GM12872 (cell line): ENCODE measurements around the gene CIPC.

Experiments used
- TF ChIP-seq, protein P1 (sequence below): IDR thresholded peaks from 3 replicates; pipeline ENCODE4 v1.5.1; 2011; ENCODE audit warnings: low read depth, mild to moderate bottlenecking, low read length, moderate library complexity; ENCODE audit not compliant: insufficient read depth

Gene CIPC

DNA sequence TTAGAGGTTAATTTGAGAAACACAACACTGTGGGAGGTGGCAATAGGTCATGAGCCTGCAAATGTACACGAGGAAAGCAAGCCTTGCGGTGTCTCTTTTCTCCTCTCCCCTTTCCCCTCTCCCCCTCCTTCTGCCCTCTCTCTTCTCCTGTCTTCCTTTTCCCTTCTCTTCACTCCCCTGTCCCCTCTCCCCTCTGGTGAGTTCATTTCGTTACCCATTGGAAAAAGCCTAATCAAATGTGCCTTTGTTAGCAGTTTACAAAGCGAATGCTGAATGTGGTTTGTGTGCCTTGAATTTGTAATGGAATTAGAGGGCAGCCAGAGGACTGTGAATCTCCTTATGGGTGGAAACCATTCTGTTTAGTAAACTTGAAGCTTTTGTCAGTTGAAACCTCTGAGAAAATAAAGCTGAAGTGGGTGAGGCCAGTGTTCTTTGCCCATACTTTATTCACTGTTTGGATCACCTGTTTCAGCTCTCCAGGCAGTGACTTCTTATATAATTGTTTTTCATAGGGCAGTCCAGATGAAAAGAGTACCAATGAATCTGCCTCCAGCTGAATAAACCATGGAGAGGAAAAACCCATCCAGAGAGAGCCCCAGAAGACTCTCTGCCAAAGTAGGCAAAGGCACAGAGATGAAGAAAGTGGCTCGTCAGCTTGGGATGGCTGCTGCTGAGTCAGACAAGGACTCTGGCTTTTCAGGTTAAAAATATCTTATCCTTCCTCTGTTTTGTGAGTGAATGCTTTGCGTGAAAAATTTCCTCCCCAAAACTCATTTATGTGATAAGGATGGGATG, 7.3 kb downstream of the CIPC start:
- TF ChIP-seq, protein P1, sequence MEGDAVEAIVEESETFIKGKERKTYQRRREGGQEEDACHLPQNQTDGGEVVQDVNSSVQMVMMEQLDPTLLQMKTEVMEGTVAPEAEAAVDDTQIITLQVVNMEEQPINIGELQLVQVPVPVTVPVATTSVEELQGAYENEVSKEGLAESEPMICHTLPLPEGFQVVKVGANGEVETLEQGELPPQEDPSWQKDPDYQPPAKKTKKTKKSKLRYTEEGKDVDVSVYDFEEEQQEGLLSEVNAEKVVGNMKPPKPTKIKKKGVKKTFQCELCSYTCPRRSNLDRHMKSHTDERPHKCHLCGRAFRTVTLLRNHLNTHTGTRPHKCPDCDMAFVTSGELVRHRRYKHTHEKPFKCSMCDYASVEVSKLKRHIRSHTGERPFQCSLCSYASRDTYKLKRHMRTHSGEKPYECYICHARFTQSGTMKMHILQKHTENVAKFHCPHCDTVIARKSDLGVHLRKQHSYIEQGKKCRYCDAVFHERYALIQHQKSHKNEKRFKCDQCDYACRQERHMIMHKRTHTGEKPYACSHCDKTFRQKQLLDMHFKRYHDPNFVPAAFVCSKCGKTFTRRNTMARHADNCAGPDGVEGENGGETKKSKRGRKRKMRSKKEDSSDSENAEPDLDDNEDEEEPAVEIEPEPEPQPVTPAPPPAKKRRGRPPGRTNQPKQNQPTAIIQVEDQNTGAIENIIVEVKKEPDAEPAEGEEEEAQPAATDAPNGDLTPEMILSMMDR: no peak

- TF ChIP-seq, protein P1: no peak
Measured at GRCh38 chr14:77106666-77107065, 8.6 kb downstream of the CIPC start.

GRCh38 chr14:77107228-77107627, 9.2 kb downstream of the CIPC start:
- TF ChIP-seq, protein P1: no peak

DNA sequence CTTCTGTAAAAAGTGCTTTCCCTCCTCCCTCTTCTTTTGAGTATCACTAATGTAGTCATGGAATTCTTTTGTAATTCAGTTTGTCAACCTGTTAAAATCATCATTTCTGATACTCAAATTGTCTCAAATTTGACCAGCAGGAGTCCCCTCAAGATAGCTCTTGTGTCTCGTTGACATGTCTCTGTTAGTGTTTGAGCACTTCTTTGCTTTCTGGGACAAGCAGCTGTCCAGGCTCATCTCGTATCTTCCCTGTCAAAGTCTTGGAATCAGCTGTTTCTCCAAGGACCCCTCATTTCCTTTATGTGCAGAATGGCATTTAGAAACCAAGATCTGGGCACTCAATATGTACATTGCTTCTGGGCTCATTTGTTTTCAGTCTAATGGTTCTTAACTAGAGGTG, 10.7 kb downstream of the CIPC start:
- TF ChIP-seq, protein P1: no peak

DNA sequence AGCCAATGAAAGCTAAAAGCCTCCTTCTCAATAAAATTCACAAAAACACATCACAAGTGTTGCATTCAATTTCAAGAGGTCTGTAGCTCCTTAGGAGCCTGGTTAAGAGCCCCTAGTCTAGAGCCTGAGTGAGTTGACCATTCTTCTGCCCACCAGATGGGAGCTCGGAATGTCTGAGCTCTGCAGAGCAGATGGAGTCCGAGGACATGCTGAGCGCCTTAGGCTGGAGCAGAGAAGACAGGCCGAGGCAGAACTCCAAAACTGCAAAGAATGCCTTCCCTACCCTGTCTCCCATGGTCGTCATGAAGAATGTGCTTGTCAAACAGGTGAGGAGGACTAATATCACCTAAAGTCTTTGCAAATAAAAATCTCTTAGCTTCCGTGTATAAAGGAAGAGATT, 11.6 kb downstream of the CIPC start:
- TF ChIP-seq, protein P1: no peak

DNA sequence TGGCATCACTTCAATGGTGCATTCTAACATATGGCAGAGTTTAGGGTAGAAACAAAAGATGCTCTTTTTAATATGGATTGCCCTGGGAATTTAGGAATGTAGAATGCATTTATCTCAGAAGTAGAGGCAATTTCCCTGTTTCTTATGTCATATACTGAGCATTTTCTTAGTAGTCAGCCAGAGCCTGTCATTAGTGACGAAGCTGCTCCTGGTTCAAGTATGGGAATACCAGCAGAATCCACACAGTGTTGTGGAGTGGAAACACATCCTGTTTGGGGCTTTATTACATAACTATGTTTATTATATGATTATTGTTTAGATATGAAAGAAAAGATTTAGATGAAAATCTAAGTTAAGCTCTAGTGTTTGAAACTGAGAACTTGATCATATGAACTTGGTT, 12.2 kb downstream of the CIPC start:
- TF ChIP-seq, protein P1: no peak

DNA sequence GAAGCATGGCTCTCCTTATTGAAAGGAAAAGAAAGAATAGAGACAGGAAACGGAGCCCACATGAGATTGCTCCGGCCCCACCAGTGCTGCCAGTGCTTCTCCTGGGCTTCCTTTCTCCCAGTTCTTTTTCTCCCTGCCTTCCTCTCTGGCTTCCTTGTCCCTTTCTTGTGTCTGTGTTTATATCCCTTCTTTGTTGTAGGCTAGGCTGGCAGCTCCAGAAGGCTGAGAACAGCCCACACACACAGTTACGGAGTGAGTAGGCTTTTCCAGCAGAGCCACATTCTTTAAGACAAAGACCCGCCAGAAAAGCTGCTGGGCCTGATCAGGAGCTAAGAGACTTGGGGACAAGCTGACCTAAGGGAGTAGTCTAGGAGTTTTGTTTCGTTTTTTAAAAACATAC, 13.0 kb downstream of the CIPC start:
- TF ChIP-seq, protein P1: no peak
